Measurements from ENCODE around the gene MCL1. TPM values are rescaled to one million over a fixed set of nuclear protein-coding genes. Genes with fewer than 3 reads are reported as not detected.

Gene MCL1
- polyA plus RNA-seq, 1 of the 3 experiments (the other 2 are of a cell fraction), result 110 TPM

- H3K79me2 ChIP-seq (ENCODE audit: insufficient read depth), result peaks cover 85% of the 10 kb centered on the region
- ChIA-PET POLR2A (interaction anchor here (0.6 to 8.9 kb wide), 2 partner anchors 13 to 648 kb away, joined by 4 to 149 read pairs; partner anchors contain the start of gene MCL1), CTCF (interaction anchor here (0.9 to 6.2 kb wide), 6 partner anchors 10 to 248 kb away, joined by 3 to 142 read pairs (median 6); partner anchors contain the start of gene MCL1)
- peak overlapping the region; percentile 50; the same call in 1 of the 2 replicates for H3K9ac ChIP-seq
- DNase-seq, result no peak
- no peaks in the 10 kb centered on the region for H3K9me2 ChIP-seq
- H2AFZ ChIP-seq (ENCODE audit: low read depth), result no peak overlapping the region
- H4K20me1 ChIP-seq (ENCODE audit: insufficient read depth), result peaks cover 12% of the 10 kb centered on the region
- H3K36me3 ChIP-seq (replicated peaks in 1 of 2; ENCODE audit: control insufficient read depth in 1 of 2, insufficient read depth in 2 of 2, low read length in 1 of 2), result no peaks in the 10 kb centered on the region
- H3F3A ChIP-seq (replicated peaks; ENCODE audit: insufficient read depth), result peaks cover 63% of the 10 kb centered on the region
- H3K9me3 ChIP-seq, result no peaks in the 10 kb centered on the region
- peaks cover 56 to 60% of the 10 kb centered on the region in 2 experiments for H3K4me1 ChIP-seq (ENCODE audit: control insufficient read depth in 1 of 2, insufficient read depth in 2 of 2, low read depth in 1 of 2, low read length in 1 of 2)
- no peak overlapping the region for H3K4me3 ChIP-seq (ENCODE audit: low read depth in 2 of 2, low read length in 1 of 2)
- TF ChIP-seq CTCF (IDR thresholded peaks at IDR 0.05) (no peak), NFIC (IDR thresholded peaks at IDR 0.05; ENCODE audit: borderline replicate concordance) (no peak), REST (IDR thresholded peaks at IDR 0.05; ENCODE audit: low read depth, low read length) (no peak), RFX5 (IDR thresholded peaks at IDR 0.05; ENCODE audit: low read length) (no peak), TCF12 (IDR thresholded peaks at IDR 0.05) (no peak), ZBTB33 (IDR thresholded peaks at IDR 0.05; ENCODE audit: borderline replicate concordance, low read depth) (no peak), CHD2 (IDR thresholded peaks at IDR 0.05; ENCODE audit: low read length, partially characterized antibody) (no peak), EP300 (IDR thresholded peaks at IDR 0.05; ENCODE audit: borderline replicate concordance in 1 of 2, low read depth in 1 of 2, low read length in 1 of 2) (no peak), FOXM1 (IDR thresholded peaks at IDR 0.05; ENCODE audit: low read depth) (no peak), GABPA (IDR thresholded peaks at IDR 0.05; ENCODE audit: low read depth) (no peak), RAD21 (IDR thresholded peaks at IDR 0.05; ENCODE audit: low read length) (no peak)
- no peaks in the 10 kb centered on the region for H3K27me3 ChIP-seq (ENCODE audit: insufficient read depth)
- H3K4me2 ChIP-seq, result peak overlapping the region; percentile 81
- H3K27ac ChIP-seq (ENCODE audit: low read depth in 2 of 2, low read length in 1 of 2), result peak overlapping the region; percentile 99 to 100
- 85% methylated on average over 5 of the region's 5 CpGs for WGBS (ENCODE audit: low lambda C conversion rate)
Observed at GRCh38 chr1:150564051-150564991, 15.1 kb downstream of the MCL1 start.
